GM18502 (cell line): Measurements from ENCODE around the gene CMTM1.
"Not testable (repeated sequence)": the region's sequence is repeated elsewhere in the genome, so short reads cannot be mapped to it uniquely, and the experiment has no call there.

Experiments
- ATAC-seq: cut with Tn5 transposase; IDR thresholded peaks from one replicate; pipeline ENCODE4 v1.9.1; 2021; ENCODE audit warnings: mild to moderate bottlenecking; ENCODE audit not compliant: unreplicated experiment, poor library complexity

CMTM1 gene

DNA sequence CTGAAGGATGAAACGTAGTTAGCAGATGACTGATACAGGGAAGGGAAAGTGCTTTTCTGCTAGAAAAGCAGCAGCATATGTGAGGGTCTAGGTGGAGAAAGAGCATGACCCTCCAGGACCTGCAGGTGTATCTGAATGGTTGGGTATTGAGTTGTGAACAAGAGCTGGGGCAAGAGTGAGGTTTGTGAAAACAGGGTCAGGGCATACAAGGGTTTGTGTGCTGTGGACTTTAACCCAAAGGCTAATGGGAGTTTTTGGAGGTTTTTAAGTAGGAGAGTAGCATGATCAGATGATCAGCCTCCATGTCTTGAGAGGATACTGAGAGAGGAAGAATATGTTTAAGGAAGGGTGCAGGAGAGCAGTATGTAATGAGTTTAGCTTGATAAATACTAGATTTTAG lies 6.1 kb upstream of the CMTM1 start:
- no peak for ATAC-seq

DNA sequence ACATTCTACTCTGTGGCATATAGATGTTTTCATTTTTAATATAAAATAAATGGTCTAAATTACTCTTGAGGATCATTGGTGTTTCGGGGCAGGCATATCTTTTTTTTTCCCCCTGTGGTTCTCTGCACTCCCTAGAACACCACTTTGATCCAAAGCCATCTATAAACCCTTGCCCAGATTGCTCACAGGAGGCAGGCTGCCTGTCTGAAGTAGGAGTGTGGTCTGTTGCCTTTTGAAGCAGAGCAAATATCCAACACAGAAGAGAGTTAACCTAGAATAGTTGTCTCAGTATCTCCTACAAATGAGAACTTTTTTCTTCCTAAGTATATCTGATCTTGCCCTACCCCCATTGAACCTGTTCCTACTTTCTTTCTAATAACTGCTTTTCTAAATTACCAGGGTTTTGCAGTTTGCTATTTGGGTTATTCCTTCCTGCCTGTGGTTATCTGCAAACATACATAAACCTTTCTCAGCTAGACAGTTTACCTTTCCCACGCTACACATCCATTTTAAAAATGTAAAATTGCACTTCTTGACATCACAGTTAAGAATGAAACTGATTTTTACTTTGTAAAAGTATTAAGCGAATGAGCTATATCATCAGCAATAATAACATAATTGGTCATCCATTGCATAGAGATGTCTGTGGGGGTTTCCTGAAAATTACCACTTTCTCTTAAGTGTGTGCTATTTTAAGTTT lies 4.7 kb upstream of the CMTM1 start:
- ATAC-seq: no peak

DNA sequence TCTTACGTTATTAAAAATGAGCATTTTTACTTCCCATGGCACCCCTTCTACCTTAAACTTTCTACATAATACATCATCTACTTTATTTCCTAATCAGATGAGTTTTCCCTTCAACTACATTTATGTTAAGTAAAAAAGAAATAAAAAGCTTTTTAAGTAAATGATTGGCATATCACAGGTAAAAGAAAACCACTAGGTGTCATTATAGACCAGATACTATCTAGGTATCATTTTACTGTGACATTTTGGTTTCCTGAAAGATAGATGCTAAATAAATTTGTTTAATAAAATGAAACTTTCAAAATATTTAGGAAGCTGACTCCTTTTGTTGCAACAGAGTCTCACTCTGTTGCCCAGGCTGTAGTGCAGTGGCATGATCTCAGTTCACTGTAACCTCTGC lies 3.8 kb upstream of the CMTM1 start:
- no peak for ATAC-seq

DNA sequence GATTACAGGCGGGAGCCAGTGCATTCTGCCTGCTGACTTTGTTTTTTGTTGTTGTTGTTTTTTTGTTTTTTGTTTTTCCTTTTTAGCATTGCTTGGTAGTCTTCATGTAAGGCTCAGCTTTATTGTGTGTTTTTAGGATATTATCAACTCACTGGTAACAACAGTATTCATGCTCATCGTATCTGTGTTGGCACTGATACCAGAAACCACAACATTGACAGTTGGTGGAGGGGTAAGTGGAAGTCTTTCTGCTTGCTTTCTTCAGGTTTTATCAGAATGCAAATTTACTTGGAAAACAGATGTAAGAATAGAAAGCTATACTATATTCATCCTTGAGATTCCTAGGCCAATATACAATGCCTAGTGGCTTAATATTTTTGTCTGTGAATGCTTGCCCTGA lies 3.3 kb upstream of the CMTM1 start:
- ATAC-seq: no peak

DNA sequence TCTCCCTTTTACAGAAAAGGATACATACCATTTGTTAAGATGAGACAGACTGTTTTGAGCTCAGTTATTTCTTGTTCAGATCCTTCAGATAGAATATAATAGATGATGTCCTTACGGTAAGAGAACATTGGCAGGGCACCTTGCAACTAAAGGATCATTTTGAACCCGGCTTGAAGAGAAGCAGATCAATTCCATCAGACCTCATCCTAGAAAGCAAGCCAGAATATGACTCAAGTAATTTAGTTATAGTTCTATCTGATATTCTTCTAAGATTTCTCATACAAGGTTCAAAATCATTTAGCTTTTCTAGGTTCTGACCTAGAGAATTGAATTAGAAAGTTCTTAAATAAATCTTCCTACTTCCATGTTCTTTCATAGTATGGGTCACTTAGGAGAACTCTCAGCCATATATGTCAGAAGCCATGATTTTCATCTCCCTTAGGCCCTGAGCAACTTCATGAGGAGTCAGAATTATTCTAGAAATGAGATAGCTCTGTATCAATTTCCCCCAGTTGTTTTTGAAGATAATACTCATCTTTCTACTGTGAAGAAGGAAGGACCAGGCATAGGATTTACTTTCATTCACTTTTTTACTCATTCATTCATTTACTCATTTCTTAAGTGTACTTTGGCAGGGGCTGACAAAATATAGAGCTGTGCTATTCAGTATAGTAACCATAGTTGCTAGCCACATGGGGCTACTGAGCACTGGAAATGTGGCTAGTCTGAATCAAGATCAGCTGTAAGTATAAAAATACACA lies 2.5 kb upstream of the CMTM1 start:
- no peak for ATAC-seq

DNA sequence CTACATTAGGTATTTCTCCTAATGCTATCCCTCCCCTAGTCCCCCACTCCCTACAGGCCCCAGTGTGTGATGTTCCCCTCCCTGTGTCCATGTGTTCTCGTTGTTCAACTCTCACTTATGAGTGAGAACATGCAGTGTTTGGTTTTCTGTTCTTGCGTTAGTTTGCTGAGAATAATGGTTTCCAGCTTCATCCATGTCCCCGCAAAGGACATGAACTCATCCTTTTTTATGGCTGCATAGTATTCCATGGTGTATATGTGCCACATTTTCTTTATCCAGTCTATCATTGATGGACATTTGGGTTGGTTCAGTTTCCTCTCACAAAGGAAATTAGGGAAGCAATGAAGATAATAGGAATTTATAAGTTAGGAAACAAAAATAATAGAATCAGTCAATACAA lies 1.0 kb downstream of the CMTM1 start:
- not testable (repeated sequence) for ATAC-seq

DNA sequence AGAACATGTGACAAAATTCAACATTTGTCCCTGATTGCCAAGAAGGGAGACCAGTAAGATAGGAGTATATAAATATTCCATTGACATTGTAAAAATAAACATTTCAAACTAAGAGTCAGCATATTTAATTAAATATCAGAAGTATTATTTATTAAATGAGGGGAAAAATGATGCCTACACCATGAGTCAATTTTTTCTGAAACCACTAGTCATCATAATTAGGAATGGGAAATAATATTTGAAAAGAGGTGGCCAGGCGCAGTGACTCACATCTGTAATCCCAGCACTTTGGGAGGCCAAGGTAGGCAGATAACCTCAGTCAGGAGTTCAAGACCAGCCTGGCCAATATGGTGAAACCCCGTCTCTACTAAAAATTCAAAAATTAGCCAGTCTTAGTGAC lies 2.1 kb downstream of the CMTM1 start:
- no peak for ATAC-seq

DNA sequence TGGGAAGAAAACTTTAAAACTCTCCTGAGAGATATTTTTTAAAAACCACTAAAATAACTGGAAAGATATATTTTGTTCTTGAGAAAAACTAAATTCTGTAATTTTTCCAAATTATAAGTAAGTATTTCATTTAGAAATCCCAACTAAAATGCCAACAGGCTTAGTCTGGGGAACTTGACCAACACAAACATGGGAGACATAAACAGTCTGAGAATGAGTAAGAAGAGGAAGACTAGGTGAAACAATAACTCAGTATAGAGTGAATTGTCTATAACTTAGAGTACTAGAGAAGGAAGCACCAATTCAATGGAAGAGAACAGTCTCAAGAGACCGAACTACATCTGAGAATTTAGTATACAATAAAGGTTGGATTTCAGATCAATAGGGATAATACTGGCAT lies 2.9 kb downstream of the CMTM1 start:
- ATAC-seq: no peak

DNA sequence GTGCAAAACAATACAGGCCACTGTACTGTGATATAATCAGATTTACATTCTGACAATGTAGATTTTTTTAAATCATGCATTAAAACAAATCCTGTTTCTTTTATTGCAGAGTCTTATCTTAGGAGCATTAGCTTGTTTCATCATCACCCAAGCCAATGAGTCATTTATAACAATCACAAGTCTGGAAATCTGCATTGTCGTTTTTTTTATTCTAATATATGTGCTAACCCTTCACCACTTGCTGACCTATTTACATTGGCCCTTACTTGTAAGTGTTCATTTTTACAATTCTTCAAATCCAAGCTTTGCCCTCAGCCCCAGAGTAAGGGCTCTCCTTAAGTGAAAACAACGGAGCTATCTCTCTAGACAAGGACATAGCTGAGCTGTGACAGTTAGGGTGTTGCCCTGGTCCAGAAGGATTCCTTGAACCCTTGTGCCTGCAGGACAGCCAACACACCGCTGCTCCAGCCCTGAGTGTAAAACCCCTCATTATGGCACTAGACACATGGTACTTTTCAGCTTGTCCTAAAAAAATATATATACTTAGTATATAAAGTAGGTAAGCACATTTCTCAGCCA lies 3.7 kb downstream of the CMTM1 start:
- no peak for ATAC-seq

DNA sequence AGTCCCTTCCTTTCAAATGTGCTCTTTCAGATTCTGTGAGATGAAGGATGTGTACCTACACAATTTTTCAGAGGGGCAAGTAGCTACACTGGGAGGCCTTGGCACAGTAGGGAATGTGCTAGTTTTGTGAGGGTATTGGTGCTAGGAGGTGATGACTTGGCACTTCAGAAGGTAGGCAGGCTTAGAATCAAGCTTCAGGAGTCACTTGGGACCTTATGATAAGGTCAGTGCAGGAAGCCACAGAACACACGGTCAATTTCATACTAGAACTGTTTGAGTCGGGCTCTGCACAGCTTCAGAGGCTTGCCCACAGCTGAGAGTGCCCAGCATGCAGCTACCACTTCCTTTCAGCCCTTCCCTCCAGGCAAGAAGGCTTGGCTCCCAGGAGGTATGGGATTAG lies 6.1 kb downstream of the CMTM1 start:
- ATAC-seq: no peak

DNA sequence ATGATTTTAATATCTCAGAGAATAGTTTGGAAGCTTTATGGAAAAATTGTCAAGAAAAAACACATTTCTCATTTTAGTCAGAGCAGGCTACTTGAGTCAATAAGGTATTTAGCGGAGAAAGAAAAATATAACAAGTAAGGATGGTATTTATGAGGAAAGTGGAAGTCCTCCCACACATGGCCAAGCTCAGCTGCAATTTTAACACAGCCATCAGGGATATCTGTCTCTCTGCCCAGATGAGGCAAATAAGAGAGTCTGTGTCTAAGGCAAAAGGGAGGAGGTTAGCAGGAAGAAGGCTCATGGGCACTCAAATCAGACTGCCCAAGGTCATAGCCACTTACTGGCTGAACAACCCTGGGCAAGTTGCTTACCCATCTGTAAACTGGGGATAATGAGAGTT lies 7.8 kb downstream of the CMTM1 start:
- ATAC-seq: no peak

DNA sequence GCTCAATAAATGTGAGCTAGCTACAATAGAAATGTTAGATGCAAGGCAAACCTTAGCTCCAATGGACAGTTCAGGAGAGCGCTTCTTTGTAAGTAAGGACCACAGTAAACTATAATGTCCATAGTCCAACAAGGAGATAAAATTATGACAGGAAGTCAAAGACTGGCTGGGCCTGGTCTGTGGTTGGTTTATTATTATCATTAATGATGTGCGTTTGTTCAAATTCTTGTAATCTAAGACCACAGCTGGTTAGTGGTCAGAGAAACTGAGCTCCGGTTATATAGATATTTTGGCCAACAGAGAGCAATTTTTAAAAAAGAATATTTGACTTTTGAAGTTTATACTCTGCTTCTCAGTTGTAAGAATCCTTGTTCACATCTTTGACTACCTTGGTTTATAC lies 8.3 kb downstream of the CMTM1 start:
- no peak for ATAC-seq

DNA sequence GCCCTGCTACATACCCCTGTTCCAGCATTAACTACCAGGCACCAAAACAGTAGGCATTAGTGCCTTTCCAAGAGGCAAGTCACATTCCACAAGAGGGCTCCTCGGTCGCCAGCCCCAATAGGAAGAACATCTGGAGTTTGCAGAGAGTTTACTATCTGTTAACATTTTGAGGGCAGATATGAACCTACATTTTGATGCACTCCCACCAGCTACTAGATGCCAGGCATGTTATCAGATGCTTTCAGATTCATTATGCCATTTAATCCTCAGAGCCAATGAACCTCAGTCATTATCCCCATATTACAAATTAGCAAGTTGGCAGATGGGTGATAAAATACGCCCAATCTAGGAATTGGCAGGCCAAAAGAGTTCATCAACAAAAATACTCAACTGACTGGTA lies 8.8 kb downstream of the CMTM1 start:
- no peak for ATAC-seq

DNA sequence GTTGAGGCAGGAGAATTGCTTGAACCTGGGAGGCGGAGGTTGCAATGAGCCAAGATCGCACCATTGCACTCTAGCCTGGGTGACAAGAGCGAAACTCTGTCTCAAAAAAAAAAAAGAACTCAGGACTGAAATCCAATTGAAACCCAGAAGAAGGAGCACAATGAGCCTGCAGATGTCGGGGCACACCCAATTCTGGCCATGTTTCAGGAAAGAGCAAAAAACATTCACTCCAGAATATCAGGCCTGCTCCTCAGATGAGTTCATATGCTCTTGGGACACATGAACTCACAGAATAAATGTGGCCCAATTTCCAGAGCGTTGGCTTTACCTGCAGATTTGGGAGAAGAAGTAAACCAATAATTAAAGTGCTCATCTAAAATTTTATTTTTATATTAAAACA lies 10.1 kb downstream of the CMTM1 start:
- no peak for ATAC-seq

DNA sequence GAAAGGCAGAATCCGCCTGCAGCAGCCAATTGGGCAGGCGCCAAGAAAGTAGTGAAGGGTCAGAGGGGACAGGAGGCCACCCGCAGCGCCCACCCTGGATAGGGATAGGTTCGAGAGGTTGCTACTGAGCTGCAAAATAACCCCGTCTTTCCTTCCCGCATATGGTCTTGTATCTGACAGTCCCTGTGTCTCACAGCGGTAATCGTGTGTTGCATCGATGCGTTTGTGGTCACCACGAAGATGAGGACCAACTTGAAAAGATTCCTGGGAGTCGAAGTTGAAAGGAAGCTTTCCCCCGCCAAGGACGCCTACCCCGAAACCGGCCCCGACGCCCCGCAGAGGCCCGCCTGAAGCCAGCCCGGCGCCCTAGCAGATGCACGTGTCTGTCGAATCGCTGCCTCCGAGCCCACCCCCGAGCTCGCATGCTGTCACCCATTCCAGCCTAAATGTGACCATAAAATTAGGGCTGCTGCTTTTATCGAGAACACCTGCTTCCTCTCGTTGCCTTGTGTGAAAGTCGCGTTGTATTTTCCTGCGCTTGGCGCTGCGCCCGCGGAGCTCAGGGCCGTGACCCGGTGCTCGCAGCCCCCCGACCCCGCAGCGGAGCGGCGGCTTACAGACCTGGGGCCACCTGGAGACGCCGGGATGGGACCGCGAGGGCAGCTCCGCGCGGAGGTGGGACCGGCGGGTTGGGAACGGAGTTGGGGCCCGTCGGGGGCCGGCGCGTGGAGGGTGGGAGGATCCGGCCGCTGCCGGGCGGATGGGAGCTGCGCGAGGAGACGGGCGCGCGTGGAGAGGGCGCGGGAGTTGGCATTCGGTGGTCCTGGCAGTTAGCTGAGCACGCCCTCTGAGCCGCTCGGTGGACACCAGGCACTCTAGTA lies 12.7 kb downstream of the CMTM1 start, which contains the start of gene CMTM2:
Gene CMTM2, plus strand, starts transcription at position 813 of the 881 bp plus-strand sequence. CDS start 145 bp downstream, outside the sequence.
- ATAC-seq: no peak

DNA sequence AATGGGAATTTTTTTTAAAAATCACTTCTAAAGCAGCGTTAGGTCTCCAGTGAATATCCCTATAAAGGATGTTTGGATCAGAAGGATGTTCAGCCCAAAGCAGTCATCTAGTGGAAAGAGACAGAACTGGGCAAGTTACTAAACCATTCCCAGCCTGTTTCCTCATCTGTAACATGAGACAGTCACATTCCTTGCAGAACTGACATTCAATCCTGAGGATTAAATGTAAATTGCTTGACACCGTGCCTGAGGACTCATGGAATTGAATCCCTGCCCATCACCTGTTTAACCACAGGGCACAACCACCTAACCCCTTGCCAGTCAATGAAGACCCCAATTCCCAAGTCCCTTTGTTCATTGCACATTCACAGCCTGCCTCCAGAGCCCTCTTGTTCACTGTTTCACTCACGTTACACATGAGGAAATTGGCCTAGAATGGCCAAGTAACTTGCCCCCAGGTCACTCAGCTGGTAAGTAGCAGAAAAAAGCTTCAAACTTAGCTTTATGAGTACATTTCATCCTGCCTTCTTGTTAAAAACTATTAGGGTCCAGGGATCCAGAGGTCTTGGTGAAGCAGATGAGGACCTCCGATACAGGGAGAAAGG lies 14.5 kb downstream of the CMTM1 start:
- no peak for ATAC-seq

DNA sequence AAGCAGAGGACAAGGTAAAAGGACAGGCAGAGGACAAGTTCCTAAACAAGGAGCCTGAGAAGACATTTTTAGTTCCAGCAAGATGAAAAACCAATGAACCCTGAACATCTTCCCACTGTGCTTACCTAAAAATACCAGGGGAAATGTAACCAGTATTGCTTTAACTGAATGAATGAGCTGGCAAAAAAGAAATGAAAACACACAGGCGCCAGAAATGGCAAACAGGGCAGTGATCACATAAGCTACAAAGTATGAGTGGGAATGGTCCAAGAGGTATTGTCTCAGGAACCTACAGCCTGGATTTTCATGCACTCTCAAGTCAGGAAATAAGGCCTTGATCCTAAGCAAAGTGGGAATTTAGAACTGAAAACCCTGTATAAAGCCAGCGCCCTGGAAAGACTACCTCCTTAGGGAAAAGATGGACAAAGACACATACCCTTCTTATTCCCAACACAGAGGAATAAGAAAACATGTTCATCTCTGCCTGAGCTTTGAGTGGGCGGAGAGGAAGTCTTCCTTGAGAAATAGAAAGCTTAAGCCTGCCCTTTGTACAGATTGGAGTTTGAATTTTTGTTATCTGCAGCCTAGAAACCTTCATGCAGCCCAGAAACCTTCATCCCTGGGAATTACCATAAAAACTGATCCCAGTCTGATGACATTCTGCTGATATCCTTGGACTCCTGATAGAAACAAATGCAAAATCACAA lies 15.2 kb downstream of the CMTM1 start:
- no peak for ATAC-seq

DNA sequence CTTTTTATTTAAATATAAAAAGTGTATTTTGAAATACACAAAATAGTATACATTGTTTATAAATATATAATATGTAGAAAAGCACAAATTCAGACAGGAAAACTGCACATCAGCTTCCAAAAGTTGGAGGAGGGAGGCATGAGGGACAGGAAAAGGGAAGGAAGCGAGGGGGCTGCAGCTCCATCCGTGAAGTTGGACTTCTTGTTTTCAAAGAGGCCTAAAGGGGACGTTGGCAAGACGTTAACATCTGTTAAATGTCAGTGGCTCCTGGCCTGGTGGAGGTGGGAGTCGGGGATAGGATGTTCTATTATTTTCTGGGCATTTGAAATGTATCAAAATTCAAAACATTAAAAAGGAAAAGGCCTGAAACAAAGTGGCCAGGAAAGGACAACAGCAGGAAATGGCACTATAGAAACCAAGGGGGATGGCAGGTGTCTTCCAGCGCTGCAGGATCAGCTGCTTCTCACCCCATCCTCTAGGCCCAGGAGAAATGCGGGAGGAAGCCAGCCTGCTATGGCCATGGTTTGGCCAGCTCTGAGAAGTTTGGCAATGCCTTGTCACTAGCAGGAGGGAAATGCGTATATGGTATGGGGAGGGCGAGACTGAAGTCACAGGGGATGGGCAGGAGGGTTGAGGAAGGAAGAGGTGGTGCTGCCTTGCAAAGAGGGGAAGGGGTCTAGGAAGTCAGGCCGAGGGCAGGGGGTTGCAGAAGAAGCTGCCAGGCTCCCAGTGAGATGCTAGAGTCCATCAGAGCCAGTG lies 19.4 kb downstream of the CMTM1 start:
- no peak for ATAC-seq
